NCI-H460 (cell line): Measurements from ENCODE around the gene LRRFIP1. TPM values are rescaled to one million over a fixed set of nuclear protein-coding genes. Genes with fewer than 3 reads are reported as not detected.

ENCODE experiments used
- DNase-seq: peaks from one replicate; pipeline ENCODE4 v3.0.0-alpha.2; 2016; ENCODE audit warnings: low read depth; ENCODE audit errors: extremely low read depth
- total RNA-seq: library from RNA; depleted of rRNA; stranded (reverse); fragments of >200 nt; shearing (Covaris generic); gene quantifications from 2 replicates; pipeline ENCODE4 v1.2.3, GENCODE V29; 2014

Gene LRRFIP1
- total RNA-seq, 1 experiment from 2014 or later, result 57.7 TPM

GRCh38 chr2:237721458-237721857, 94.1 kb downstream of the LRRFIP1 start:
- DNase-seq, result no peak

DNA sequence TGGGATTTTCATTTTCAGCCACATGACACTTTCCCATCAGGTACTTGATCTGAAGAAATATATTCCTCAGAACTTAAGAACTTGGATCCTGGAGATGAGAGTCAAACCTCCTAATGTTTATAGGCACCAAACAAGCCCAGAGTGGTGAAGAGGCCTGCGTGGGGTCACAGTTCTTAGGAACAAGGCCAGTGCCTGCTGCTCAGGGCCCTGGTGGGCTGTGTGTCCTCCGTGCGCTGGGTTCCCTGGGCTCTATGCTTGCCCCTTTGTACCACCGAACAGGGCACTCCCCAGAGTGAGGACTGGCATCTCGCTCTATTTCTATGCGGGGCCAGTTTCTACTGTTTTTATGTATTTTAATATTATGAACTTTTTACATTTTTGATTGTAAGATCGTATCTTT, 95.2 kb downstream of the LRRFIP1 start:
- DNase-seq, result no peak

DNA sequence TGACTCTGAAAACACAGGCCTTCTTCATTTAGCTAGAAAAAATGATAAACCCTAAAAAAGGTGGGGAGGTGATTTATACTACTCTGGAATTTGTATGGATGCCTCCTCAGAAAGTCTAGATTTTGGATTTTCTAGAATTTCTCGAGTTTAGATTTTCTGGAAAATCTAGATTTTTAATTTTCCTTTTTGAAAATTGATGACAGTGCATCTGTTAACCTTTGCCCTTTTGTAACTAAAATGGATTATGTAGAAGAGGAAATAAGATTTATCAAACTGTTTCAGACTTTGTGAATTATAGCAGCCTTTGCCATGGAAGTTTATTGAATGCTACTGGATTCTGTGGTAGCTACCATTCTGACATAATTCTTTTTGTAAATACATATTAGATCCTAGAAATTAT, 95.6 kb downstream of the LRRFIP1 start:
- no peak for DNase-seq

GRCh38 chr2:237723602-237724001, 96.2 kb downstream of the LRRFIP1 start:
- DNase-seq, result no peak

- DNase-seq, result no peak
Measured at GRCh38 chr2:237724811-237725478, 97.6 kb downstream of the LRRFIP1 start.

DNA sequence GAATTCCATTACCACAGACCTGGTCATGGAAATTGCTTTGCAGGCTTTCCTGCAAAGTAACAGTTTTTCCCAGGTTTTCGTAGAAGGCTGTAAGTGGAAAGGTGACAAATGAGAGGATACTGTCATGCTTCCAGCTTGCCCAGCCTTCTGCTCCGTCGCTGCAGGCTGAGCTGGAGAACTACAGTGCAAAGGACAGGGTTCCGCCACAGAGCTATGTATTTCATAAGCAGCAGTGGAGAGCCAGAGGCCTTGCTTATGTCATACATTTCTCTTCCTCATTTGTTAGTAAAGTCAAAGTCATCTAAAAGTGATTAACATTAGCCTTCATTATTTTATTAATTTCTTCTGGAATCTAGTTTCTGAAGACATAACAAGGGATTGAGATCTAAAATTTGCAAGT, 98.3 kb downstream of the LRRFIP1 start:
- DNase-seq, result no peak

DNA sequence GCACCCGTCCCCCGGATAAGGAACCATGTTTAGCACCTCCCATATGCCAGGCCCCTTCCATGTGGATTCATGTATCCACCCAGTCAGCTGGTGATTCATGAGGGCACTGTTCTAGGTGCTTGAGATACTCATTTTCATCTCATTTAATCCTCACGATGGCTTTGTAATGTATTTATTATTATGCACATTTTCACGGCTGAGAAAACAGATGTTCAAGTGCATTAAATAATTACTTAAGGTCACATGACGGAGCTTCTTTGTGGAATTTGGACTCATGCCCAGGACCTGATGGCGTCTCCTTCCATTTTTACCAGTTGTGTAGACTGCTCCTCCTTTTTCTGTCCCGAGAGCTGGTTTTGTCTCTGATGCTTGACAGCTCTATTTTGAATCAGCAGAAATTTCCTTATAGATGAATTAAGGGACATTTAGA, 99.0 kb downstream of the LRRFIP1 start:
- no peak for DNase-seq

GRCh38 chr2:237727363-237727762, 100.0 kb downstream of the LRRFIP1 start:
- DNase-seq, result no peak

- DNase-seq, result no peak
Measured at GRCh38 chr2:237729681-237730475, 102.5 kb downstream of the LRRFIP1 start.

- DNase-seq, result peak; percentile 65
Measured at GRCh38 chr2:237731663-237732062, 104.3 kb downstream of the LRRFIP1 start.

GRCh38 chr2:237732070-237732469, 104.7 kb downstream of the LRRFIP1 start:
- DNase-seq, result no peak

- DNase-seq, result no peak
Measured at GRCh38 chr2:237732790-237733381, 105.5 kb downstream of the LRRFIP1 start.

DNA sequence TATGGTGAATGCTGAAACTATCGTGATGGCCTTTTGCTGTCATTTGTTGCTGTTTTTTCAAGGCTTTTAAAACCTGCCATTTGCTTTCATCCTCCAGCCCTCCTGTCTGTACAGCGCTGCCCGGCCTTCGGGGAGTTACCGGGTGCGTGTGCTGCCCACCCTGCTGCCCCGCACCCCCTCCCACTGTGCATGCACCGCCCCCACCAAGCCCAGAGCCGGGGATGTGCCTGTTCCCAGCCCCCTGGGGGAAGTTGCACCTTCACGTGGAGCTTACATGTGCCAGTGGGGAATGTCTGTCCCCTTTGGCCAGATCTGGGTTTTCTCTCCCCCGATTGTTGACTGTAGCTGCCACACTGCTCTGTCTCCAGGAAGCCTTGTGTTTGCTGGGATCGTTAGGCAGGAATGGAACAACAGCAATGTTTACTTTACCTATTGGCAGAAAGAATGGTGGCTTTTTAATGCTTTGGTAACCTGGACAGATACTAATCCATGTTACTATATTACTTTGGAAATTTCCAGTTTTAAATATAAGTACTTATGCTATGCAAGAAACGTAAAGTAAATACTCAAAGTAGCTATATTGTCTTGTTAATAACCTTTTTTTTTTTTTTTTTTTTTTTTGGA, 106.4 kb downstream of the LRRFIP1 start:
- DNase-seq, result no peak

- DNase-seq, result no peak
Measured at GRCh38 chr2:237734905-237735623, 107.7 kb downstream of the LRRFIP1 start.

GRCh38 chr2:237735798-237736197, 108.4 kb downstream of the LRRFIP1 start:
- no peak for DNase-seq

DNA sequence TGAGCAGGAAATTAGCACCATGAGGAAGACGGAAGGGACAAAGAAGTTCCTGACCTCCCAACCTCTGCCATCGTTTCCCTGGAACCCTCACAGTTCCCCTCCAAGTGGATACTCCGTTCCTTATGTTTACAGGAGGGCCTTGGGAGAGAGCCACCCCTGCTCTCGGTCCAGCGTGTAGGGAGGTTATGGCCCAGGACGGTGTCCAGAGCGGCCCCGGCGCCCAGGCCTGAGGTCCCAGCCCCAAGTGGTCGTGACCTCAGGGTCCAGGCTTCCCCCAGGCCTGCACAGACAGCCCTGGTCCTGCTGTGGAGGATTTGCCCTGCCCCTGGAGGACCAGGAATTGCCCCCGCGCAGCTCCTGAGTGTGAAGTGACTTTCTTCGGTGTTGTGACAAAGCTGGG, 109.4 kb downstream of the LRRFIP1 start:
- DNase-seq, result no peak

GRCh38 chr2:237737196-237737865, 109.9 kb downstream of the LRRFIP1 start:
- no peak for DNase-seq

DNA sequence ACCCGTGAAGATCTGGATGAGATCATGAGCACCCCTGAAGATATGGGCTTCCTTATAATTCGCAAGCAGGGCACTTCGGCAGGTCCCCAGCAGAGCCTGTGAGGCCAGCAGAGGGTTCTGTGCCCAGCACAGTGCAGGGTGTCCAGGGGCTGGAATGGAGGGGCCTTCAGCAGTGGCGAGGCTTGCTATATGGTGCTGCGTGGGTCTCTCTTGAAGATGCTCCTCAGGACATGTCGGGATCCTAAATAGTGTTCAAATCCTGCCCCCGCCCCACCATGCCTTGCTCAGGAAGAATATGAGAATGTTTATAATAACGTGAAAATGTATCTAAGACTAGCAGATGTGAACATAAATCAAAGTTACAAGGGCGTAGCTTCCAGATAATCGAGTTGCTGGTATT, 110.9 kb downstream of the LRRFIP1 start:
- DNase-seq, result no peak

GRCh38 chr2:237739101-237739500, 111.7 kb downstream of the LRRFIP1 start:
- DNase-seq, result no peak

DNA sequence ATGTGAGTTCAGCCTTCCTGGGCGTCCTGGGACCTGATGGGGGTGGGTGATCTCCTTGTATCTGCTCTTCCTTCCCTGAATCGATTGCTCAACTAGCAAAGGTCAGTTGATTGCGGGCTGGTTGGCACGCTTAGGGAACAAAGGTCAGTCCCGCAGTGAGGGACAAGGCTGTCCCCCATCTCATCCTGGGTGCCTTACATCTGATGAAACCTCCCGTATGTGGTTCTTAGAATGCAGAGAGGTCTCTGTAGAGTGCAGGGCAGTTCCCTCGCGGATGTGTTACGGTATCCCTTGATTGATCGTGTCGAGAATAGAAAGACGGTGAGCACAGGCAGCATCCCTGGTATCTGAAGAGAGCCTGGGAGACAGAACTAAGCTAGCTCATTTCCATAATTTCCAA, 114.8 kb downstream of the LRRFIP1 start:
- DNase-seq, result no peak
